PC-9 (cell line): ENCODE data around the gene RIBC1.

Source experiments
- EZH2 ChIP-seq: fragments of 200-600 bp; sonication (generic); IDR thresholded peaks from 2 replicates; pipeline ENCODE4 v1.8.0; 2017; ENCODE audit warnings: antibody characterized with exemption, low read depth
- TF ChIP-seq, protein P1 (sequence below): fragments of 200-600 bp; sonication (generic); conservative IDR thresholded peaks from 2 replicates; pipeline ENCODE4 v1.6.1; 2017; ENCODE audit warnings: mixed run types, antibody characterized with exemption, mild to moderate bottlenecking, moderate library complexity

GRCh38 chrX:53374222-53374820 lies 48.4 kb upstream of the RIBC1 start:
- TF ChIP-seq, protein P1, sequence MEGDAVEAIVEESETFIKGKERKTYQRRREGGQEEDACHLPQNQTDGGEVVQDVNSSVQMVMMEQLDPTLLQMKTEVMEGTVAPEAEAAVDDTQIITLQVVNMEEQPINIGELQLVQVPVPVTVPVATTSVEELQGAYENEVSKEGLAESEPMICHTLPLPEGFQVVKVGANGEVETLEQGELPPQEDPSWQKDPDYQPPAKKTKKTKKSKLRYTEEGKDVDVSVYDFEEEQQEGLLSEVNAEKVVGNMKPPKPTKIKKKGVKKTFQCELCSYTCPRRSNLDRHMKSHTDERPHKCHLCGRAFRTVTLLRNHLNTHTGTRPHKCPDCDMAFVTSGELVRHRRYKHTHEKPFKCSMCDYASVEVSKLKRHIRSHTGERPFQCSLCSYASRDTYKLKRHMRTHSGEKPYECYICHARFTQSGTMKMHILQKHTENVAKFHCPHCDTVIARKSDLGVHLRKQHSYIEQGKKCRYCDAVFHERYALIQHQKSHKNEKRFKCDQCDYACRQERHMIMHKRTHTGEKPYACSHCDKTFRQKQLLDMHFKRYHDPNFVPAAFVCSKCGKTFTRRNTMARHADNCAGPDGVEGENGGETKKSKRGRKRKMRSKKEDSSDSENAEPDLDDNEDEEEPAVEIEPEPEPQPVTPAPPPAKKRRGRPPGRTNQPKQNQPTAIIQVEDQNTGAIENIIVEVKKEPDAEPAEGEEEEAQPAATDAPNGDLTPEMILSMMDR = no peak
- TF ChIP-seq EZH2 = no peak
